HUES48 (cell line): Measurements from ENCODE around the gene ALDH7A1.
"Not testable (repeated sequence)": the region's sequence is repeated elsewhere in the genome, so short reads cannot be mapped to it uniquely, and the experiment has no call there.

Experiments
- H3K27ac ChIP-seq: one replicate; pipeline ENCODE4 v1.7.0; 2013; ENCODE audit warnings: low read depth, low read length, inconsistent platforms
- H3K27me3 ChIP-seq: 2 replicates; pipeline ENCODE4 v1.6.1; 2013; ENCODE audit warnings: mild to moderate bottlenecking, low read length; ENCODE audit not compliant: control insufficient read depth, insufficient read depth
- H3K36me3 ChIP-seq: 2 replicates; pipeline ENCODE4 v1.6.1; 2013; ENCODE audit warnings: low read length; ENCODE audit not compliant: control insufficient read depth, insufficient read depth
- H3K4me1 ChIP-seq: 2 replicates; pipeline ENCODE4 v1.6.1; 2013; ENCODE audit warnings: mild to moderate bottlenecking, low read length; ENCODE audit not compliant: control insufficient read depth, insufficient read depth
- H3K4me3 ChIP-seq: 2 replicates; pipeline ENCODE4 v1.5.1; 2013; ENCODE audit warnings: mild to moderate bottlenecking, low read depth, low read length
- H3K9ac ChIP-seq: 2 replicates; pipeline ENCODE4 v1.6.1; 2013; ENCODE audit warnings: mild to moderate bottlenecking, low read depth, low read length, moderate library complexity
- H3K9me3 ChIP-seq: 2 replicates; pipeline ENCODE4 v1.6.1; 2013; ENCODE audit warnings: low read length; ENCODE audit not compliant: control insufficient read depth, insufficient read depth

The ALDH7A1 gene

DNA sequence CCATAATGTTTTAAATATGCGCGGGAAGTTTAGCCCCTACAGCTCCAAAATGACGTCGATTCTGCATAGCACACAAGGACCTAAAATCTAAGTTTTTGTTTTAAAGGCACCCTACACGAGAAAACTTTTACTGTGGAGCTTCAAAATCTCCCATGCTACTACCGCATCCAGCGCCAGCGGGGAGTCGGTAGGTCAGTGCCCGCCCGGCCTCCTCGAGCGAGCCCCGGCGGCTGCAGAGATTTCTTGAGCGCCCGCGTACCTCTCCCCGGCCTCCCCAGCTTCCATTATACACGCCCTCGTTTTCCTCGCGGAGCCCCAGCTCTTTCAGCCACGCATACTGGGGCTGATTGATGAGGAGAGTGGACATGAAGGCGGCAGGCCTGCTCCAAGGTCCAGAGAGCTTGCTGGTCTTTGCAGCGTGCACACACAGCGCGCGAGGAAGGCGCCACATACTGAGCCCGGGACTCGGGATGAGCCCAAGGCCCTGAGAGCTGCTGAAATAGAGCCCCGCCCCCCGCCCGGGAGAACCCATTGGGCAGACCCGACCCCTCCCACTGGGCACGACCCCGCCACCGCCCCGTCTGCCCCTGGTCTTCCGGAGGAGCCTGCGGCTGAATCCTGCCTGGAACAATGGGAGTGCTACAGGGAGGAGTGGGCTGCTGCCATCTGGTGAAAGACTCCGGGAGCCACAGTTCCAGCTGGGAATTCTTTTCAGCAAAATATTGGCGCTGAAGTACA, at the start of gene ALDH7A1:
Gene ALDH7A1, minus strand, starts transcription at position 472 of the 738 bp plus-strand sequence. Its CDS starts 21 bp downstream, at position 451.
- H3K27me3 ChIP-seq = no peaks in the 10 kb centered on the region
- peaks cover 24% of the 10 kb centered on the region for H3K4me1 ChIP-seq
- H3K4me3 ChIP-seq = peak within 1 kb of the TSS; percentile 93
- H3K9ac ChIP-seq = peak within 1 kb of the TSS; percentile 93
- no peaks in the 10 kb centered on the region; the same call in 1 of the 2 replicates for H3K9me3 ChIP-seq
- H3K36me3 ChIP-seq = peaks cover 31% of the 10 kb centered on the region
- H3K27ac ChIP-seq = peak within 1 kb of the TSS; percentile 96

GRCh38 chr5:126641387-126641786, 46.4 kb upstream of the ALDH7A1 start:
- Histone ChIP-seq H3K9ac (no peak overlapping the region), H3K36me3 (no peaks in the 10 kb centered on the region), H3K27me3 (no peaks in the 10 kb centered on the region), H3K4me3 (no peak overlapping the region), H3K9me3 (peaks cover 12% of the 10 kb centered on the region), H3K27ac (no peak overlapping the region), H3K4me1 (no peaks in the 10 kb centered on the region)

GRCh38 chr5:126640866-126641265, 45.8 kb upstream of the ALDH7A1 start:
- Histone ChIP-seq H3K4me1 (no peaks in the 10 kb centered on the region), H3K27me3 (no peaks in the 10 kb centered on the region), H3K9me3 (peaks cover 12% of the 10 kb centered on the region), H3K27ac (no peak overlapping the region), H3K9ac (no peak overlapping the region), H3K4me3 (no peak overlapping the region), H3K36me3 (no peaks in the 10 kb centered on the region)

- H3K4me3 ChIP-seq = no peak overlapping the region
- H3K27me3 ChIP-seq = no peaks in the 10 kb centered on the region
- no peak overlapping the region for H3K27ac ChIP-seq
- H3K36me3 ChIP-seq = no peaks in the 10 kb centered on the region
- H3K4me1 ChIP-seq = no peaks in the 10 kb centered on the region
- no peak overlapping the region for H3K9ac ChIP-seq
- no peaks in the 10 kb centered on the region for H3K9me3 ChIP-seq
These were observed 41.9 kb upstream of the ALDH7A1 start for GRCh38 chr5:126636956-126637355.

- H3K4me1 ChIP-seq = no peaks in the 10 kb centered on the region
- H3K4me3 ChIP-seq = no peak overlapping the region
- H3K36me3 ChIP-seq = no peaks in the 10 kb centered on the region
- H3K9me3 ChIP-seq = no peaks in the 10 kb centered on the region
- H3K27me3 ChIP-seq = no peaks in the 10 kb centered on the region
- no peak overlapping the region for H3K27ac ChIP-seq
- H3K9ac ChIP-seq = no peak overlapping the region
These were observed 40.6 kb upstream of the ALDH7A1 start for GRCh38 chr5:126635585-126635984.

- Histone ChIP-seq H3K27ac (no peak overlapping the region), H3K36me3 (no peaks in the 10 kb centered on the region), H3K9ac (no peak overlapping the region), H3K27me3 (no peaks in the 10 kb centered on the region), H3K4me1 (no peaks in the 10 kb centered on the region), H3K4me3 (no peak overlapping the region), H3K9me3 (no peaks in the 10 kb centered on the region)
These were observed 38.5 kb upstream of the ALDH7A1 start for GRCh38 chr5:126633552-126633951.

DNA sequence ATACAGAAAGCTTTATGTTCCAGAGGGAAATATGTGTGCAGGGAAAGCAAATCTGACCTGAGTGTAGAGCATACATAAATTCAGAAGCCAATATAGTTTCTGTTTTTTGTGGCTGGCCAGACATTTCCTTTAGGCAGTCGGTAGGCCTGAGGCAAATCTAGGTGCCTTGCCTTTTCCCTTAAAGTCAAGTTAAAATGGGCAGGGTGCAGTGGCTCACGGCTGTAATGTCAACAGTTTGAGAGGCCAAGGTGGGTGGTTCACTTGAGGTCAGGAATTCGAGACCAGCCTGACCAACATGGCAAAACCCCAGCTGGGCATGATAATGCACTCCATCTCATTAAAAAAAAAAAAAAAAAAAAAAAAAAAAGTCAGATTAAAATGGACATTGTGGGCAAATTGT, 36.9 kb upstream of the ALDH7A1 start:
- 0 out of 2 replicates have a peak, but pooled peaks cover 1% of the 10 kb centered on the region for H3K36me3 ChIP-seq
- H3K27me3 ChIP-seq = no peaks in the 10 kb centered on the region
- H3K9me3 ChIP-seq = no peaks in the 10 kb centered on the region
- no peaks in the 10 kb centered on the region for H3K4me1 ChIP-seq
- no peak overlapping the region for H3K27ac ChIP-seq
- H3K9ac ChIP-seq = no peak overlapping the region
- H3K4me3 ChIP-seq = no peak overlapping the region

- Histone ChIP-seq H3K4me1 (no peaks in the 10 kb centered on the region), H3K27me3 (no peaks in the 10 kb centered on the region), H3K27ac (no peak overlapping the region), H3K4me3 (no peak overlapping the region), H3K9ac (no peak overlapping the region), H3K9me3 (no peaks in the 10 kb centered on the region), H3K36me3 (peaks cover 33% of the 10 kb centered on the region)
These were observed 33.1 kb upstream of the ALDH7A1 start for GRCh38 chr5:126628102-126628501.

DNA sequence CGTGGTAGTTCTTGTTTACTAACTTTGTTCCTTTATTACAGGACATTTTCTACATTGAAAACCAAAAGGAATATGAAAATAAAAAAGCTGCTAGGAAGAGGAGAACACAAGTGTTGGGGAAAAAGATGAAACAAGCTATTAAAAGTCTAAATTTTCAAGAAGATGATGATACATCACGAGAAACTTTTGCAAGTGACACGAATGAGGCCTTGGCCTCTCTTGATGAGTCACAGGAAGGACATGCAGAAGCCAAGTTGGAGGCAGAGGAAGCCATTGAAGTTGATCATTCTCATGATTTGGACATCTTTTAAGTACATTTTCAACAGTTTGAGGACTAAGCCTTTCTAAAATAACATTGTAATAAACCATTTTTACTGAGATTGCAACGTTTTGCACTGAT, 29.5 kb upstream of the ALDH7A1 start:
- Histone ChIP-seq H3K27me3 (no peaks in the 10 kb centered on the region), H3K9ac (no peak overlapping the region), H3K4me1 (no peaks in the 10 kb centered on the region), H3K9me3 (no peaks in the 10 kb centered on the region), H3K4me3 (no peak overlapping the region), H3K36me3 (peaks cover 57% of the 10 kb centered on the region), H3K27ac (no peak overlapping the region)

DNA sequence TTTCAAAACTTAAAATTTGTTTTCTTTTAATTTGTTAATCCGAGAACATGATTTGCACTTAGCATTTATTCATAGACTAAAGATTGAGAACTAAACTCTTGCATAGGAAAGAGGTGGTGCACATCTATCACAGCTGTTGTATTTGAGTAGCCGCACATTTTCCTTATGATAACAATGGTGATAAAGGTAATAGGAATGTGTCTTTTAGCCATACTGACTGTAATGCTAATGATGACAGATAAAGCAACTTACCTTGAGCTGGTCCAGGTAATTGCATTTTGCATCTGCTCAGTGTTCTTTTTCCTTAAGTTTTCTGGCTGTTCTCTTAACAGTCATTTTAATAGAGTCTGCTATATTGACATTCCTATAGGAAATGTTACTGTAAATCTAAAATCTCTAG, 24.8 kb upstream of the ALDH7A1 start:
- Histone ChIP-seq H3K9ac (no peak overlapping the region), H3K27me3 (no peaks in the 10 kb centered on the region), H3K27ac (no peak overlapping the region), H3K4me1 (no peaks in the 10 kb centered on the region), H3K9me3 (no peaks in the 10 kb centered on the region), H3K36me3 (peaks cover 77% of the 10 kb centered on the region), H3K4me3 (no peak overlapping the region)

DNA sequence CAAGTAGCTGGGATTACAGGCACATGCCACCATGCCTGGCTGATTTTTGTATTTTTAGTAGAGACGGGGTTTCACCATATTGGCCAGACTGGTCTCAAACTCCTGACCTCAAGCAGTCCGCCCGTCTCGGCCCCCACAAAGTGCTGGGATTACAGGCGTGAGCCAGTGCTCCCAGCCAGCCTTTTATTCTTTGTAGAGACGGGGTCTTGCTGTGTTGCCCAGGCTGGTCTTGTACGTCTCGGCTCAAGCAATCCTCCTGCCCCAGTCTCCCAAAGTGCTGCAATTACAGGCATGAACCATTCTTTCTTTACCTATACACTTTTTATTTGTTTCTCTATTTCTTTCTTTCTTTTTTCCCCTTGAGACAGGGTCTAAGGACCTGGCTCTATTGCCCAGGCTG, 22.6 kb upstream of the ALDH7A1 start:
- not testable (repeated sequence) for H3K27ac ChIP-seq, H3K9me3 ChIP-seq, H3K4me1 ChIP-seq, H3K4me3 ChIP-seq, H3K27me3 ChIP-seq, H3K9ac ChIP-seq
- peaks cover 68% of the 10 kb centered on the region for H3K36me3 ChIP-seq
